Measurements from ENCODE around the gene CASP7.
"Not testable (repeated sequence)": the region's sequence is repeated elsewhere in the genome, so short reads cannot be mapped to it uniquely, and the experiment has no call there.

CASP7 gene

GRCh38 chr10:113679463-113680189 is at the start of gene CASP7:
TSS of gene CASP7 (plus strand) at chr10:113679912. CDS start at chr10:113697494, 17,582 bp downstream.
- DNase-seq = peak; percentile 57 to 65

GRCh38 chr10:113630929-113631533 is 48.7 kb upstream of the CASP7 start:
- no peak for DNase-seq

- no peak for DNase-seq
Measured at GRCh38 chr10:113631684-113632367, 47.9 kb upstream of the CASP7 start.

- DNase-seq = no peak
Measured at GRCh38 chr10:113639966-113640365, 39.7 kb upstream of the CASP7 start.

- DNase-seq = no peak
Measured at GRCh38 chr10:113641702-113642101, 38.0 kb upstream of the CASP7 start.

GRCh38 chr10:113643183-113643582 is 36.5 kb upstream of the CASP7 start:
- no peak for DNase-seq

GRCh38 chr10:113644185-113645120 is 35.3 kb upstream of the CASP7 start:
- DNase-seq = no peak

- DNase-seq = peak in 1 of 2 donors; percentile 52
Measured at GRCh38 chr10:113646336-113647201, 33.1 kb upstream of the CASP7 start.

GRCh38 chr10:113647812-113648211 is 31.9 kb upstream of the CASP7 start:
- DNase-seq = no peak

- no peak for DNase-seq
Measured at GRCh38 chr10:113648478-113648877, 31.2 kb upstream of the CASP7 start.

- no peak for DNase-seq
Measured at GRCh38 chr10:113650172-113650571, 29.5 kb upstream of the CASP7 start.

- DNase-seq = no peak
Measured at GRCh38 chr10:113651021-113651420, 28.7 kb upstream of the CASP7 start.

- no peak for DNase-seq
Measured at GRCh38 chr10:113651898-113652297, 27.8 kb upstream of the CASP7 start.

- not testable (repeated sequence) for DNase-seq
Measured at GRCh38 chr10:113652456-113652855, 27.3 kb upstream of the CASP7 start.

GRCh38 chr10:113656896-113657295 is 22.8 kb upstream of the CASP7 start:
- DNase-seq = no peak

- no peak for DNase-seq
Measured at GRCh38 chr10:113657544-113657943, 22.2 kb upstream of the CASP7 start.

- no peak for DNase-seq
Measured at GRCh38 chr10:113661332-113661731, 18.4 kb upstream of the CASP7 start.

- DNase-seq = no peak
Measured at GRCh38 chr10:113663142-113663541, 16.6 kb upstream of the CASP7 start.

- no peak for DNase-seq
Measured at GRCh38 chr10:113663908-113664307, 15.8 kb upstream of the CASP7 start, which contains the start of gene NRAP. TSS of gene NRAP (minus strand) at chr10:113664041. CDS start at chr10:113663882, 159 bp downstream.

GRCh38 chr10:113665352-113665751 is 14.4 kb upstream of the CASP7 start:
- no peak for DNase-seq

GRCh38 chr10:113665806-113666354 is 13.8 kb upstream of the CASP7 start:
- DNase-seq = no peak

All from hippocampal formation (tissue), 2 donors.